ENCODE data around the gene C5.

GRCh38 chr9:120982836-120983235 lies 67.2 kb downstream of the C5 start:
- TF ChIP-seq MCM3 (IDR thresholded peaks at IDR 0.05) = no peak
- TF ChIP-seq GTF2B (IDR thresholded peaks at IDR 0.05; ENCODE audit: extremely low read depth, insufficient read length) = no peak
- TF ChIP-seq POLR2A (conservative IDR thresholded peaks at IDR 0.05) = no peak
- TF ChIP-seq SMC3 (conservative IDR thresholded peaks at IDR 0.05; ENCODE audit: insufficient read depth, low read depth, low read length) = no peak
- no peak for TF ChIP-seq CREB5 (CRISPR knock-in tag; IDR thresholded peaks at IDR 0.05)
- TF ChIP-seq BDP1 (IDR thresholded peaks at IDR 0.05; ENCODE audit: insufficient read depth, insufficient read length) = no peak
- no peak for TF ChIP-seq CTCF (IDR thresholded peaks at IDR 0.05 in 2 of 3, conservative IDR thresholded peaks at IDR 0.05 in 1 of 3; ENCODE audit: insufficient read depth in 2 of 3, low read depth in 1 of 3, low read length in 3 of 3)
- no peak for TF ChIP-seq ZC3H8 (IDR thresholded peaks at IDR 0.05)
- TF ChIP-seq KLF13 (tag; IDR thresholded peaks at IDR 0.05; ENCODE audit: borderline replicate concordance, low read depth) = no peak
- TF ChIP-seq USF2 (CRISPR knock-in tag; IDR thresholded peaks at IDR 0.05) = no peak
- TF ChIP-seq USF1 (CRISPR knock-in tag; IDR thresholded peaks at IDR 0.05) = no peak
